KBM-7 (cell line): Measurements from ENCODE around the gene FAM120A.
A peak's percentile ranks its signal among the peaks of the same experiment; 100 is the strongest.
"Not testable (repeated sequence)": the region's sequence is repeated elsewhere in the genome, so short reads cannot be mapped to it uniquely, and the experiment has no call there.

ENCODE experiments used
- DNase-seq: peaks from one replicate; pipeline ENCODE4 v3.0.0-alpha.2; 2015
- in situ Hi-C: fragments of 300-500 bp; cut with MboI; formaldehyde crosslinking; loops from 2 replicates; pipeline ENCODE4 v1.14.3; 2020; ENCODE audit warnings: low sequenced_read_pairs, low pct_unique_long_range_greater_than_20kb, mixed read lengths

Gene FAM120A

DNA sequence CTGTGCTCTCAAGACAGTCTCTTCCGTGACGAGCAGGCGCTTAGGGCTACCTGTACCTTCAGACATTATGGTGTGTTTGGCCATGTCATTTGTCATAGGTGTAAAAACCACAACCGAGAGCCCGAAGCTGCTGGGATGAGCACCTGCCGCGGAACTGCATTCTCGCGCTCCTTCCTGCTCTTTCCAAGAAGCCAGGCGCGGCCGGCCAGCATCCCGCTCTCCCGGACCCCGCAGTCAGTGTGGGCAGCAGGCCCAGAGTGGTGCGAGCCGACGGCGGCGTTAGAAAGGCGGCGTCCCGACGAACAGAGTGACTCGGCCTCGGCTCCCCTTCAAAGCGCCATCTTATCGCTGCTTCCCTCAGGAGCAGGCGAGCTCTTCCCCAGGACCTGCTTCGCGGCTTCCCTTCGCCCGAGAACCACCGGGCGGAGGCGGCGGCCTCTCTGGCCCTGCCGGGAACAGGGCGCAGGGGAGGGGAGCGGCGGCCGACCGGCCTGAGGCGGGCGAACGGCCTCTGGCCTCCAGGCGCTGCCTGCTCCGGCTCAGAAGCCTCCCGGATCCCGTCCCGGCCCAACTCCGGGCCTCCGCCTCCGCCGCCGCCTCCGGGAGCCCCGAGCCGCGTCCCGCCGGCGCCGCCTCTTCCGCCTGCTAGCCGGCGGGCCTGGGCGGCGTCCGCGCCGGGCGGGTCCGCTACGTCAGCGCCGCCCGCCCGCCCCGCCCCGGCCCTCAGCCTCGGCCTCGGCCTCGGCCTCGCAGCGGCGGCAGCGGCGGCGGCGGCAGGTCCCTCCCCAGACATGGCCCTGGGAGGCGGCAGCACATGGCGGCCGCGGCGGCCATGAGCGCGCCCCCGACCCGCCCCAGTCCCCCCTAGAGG, at the start of gene FAM120A:
Gene FAM120A, plus strand, starts transcription at position 741 of the 871 bp plus-strand sequence. CDS start 231 bp downstream, outside the sequence.
- peak; percentile 68 for DNase-seq
- in situ Hi-C loops: no loop called here

GRCh38 chr9:93406371-93406770, 45.1 kb upstream of the FAM120A start:
- in situ Hi-C loops: no loop called here
- DNase-seq: no peak

GRCh38 chr9:93413530-93413929, 38.0 kb upstream of the FAM120A start:
- DNase-seq: no peak
- in situ Hi-C loops: no loop called here

GRCh38 chr9:93415176-93415690, 36.3 kb upstream of the FAM120A start:
- DNase-seq: no peak
- in situ Hi-C loops: no loop called here

GRCh38 chr9:93416530-93417235, 34.8 kb upstream of the FAM120A start:
- in situ Hi-C loops: no loop called here
- no peak for DNase-seq

DNA sequence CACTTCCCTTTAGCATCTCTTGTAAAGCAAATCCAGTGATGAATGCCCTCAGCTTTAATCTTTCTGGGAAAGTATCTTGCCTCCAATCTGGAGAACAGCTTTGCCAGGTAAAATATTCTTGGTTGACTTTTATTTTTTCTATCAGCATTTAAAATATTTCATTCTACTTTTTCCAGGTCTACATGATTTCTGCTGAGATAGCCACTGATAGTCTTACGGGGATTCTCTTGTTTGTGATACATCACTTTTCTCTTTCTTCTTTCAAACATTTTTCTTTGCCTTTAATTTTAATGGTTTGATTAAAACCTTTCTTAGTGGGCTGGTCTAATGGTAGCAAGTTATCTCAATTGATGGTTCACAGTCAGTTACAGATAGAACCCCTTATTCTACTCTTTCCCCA, 33.9 kb upstream of the FAM120A start:
- in situ Hi-C loops: no loop called here
- DNase-seq: no peak

DNA sequence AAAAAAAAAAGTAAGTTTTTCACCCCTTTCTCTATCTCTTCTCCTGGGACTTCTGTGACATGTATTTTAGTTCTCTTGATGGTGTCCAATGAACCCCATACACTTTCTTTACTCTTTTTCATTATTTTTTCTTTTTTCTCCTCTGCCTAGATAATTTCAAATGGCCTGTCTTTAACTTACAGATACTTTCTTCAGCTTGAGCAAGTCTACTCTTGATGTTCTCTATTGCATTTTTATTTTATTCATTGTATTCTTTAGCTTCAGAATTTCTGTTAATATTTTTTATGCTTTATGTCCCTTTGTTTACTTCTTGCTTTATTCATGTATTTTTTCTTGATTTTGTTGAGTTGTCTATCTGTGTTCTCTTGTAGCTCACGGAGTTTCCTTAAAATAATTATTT, 32.5 kb upstream of the FAM120A start:
- in situ Hi-C loops: no loop called here
- no peak for DNase-seq

DNA sequence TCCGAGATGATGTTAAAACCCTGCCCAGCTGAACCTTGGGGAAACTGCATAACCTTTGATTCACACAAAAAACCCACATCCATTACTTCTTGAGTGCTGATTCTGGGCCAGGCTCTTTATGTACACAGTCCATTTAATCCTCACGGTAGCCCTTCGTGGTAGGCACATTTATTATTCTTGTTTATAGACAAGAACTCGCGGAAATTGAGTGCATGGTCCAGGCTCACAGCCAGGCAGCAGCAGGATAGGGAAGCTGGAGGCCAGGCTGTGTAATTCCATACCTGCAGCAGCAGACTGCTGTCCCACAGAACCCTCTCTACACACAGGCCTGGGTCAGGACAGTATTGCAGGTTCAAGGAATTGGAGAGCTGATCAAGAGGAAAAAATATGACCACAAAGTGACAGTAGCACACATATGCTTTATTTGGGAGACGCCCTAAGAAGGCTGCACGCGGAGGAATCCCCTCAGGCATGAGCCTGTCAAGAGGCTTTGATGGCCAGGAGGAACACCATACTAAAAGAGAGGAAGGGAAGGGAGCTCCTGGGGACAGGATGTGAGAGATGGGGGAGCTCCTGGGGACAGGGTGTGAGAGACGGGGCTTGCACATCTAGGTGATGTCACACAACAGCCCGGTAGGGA, 28.4 kb upstream of the FAM120A start:
- in situ Hi-C loops: no loop called here
- no peak for DNase-seq

GRCh38 chr9:93427655-93428379, 23.7 kb upstream of the FAM120A start:
- in situ Hi-C loops: no loop called here
- DNase-seq: no peak

GRCh38 chr9:93431539-93432105, 19.9 kb upstream of the FAM120A start:
- in situ Hi-C loops: no loop called here
- peak; percentile 43 for DNase-seq

- in situ Hi-C loops: no loop called here
- no peak for DNase-seq
These were observed 18.5 kb upstream of the FAM120A start for GRCh38 chr9:93432964-93433363.

- in situ Hi-C loops: no loop called here
- DNase-seq: no peak
These were observed 17.4 kb upstream of the FAM120A start for GRCh38 chr9:93434056-93434455.

GRCh38 chr9:93435386-93435785, 16.1 kb upstream of the FAM120A start:
- in situ Hi-C loops: no loop called here

DNA sequence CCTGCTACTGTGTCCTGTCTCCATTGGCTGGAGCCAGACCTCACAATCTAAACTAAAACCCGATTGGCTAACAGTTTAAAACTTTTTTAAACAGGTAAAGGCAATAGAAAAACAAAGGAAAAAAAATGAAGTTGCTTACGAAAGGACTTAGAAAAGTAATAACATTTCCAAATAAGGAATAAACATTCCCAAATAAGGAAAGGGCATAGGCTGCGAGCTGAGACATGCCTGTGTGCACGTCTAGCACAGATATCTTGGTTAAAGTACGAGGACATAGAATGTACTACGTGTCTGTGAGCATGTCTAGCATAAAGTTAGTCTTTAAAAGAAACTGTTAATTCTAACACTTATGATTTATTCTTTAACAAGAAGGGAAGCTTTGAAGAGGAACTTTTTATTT, 15.3 kb upstream of the FAM120A start:
- no peak for DNase-seq
- in situ Hi-C loops: no loop called here

More at GRCh38 chr9:93435386-93435785, 16.1 kb upstream of the FAM120A start:
- no peak for DNase-seq

GRCh38 chr9:93436655-93437407, 14.7 kb upstream of the FAM120A start:
- in situ Hi-C loops: no loop called here
- no peak for DNase-seq

- in situ Hi-C loops: no loop called here
- no peak for DNase-seq
These were observed 13.5 kb upstream of the FAM120A start for GRCh38 chr9:93437996-93438395.

- in situ Hi-C loops, DNase-seq: not testable (repeated sequence)
These were observed 12.2 kb upstream of the FAM120A start for GRCh38 chr9:93439301-93439700.

DNA sequence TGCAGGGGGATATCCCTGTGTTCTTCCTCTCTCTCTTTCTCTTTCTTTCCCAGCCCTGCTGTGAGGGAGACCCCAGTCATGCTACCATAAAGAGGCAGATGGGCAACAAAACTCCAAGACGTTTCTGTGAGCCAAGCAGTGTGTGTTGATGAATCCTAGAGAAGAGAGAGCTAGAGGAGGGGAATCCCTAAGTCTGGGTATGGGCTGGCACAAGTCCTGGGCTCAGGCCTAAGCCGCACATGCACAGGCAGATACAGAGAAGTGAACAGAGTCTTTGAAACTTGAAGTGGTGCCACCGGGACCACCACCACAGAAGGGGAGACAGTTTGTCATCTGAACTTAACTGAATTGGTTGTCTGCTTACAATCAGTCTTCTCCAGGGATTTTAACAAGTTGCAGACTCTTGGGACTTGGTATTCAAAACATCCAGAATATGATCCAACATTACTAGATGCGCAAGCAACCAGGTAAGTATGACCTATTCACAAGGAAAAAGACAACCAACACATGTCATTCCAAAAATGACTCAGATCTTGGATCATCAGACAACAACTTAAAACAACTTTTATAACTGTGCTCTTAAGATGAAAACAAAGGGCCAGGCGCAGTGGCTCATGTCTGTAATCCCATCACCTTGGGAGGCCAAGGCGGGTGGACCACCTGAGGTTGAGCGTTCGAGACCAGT, 10.4 kb upstream of the FAM120A start:
- DNase-seq: no peak
- in situ Hi-C loops: no loop called here
